Umbilical cord (tissue), 2 donors: ENCODE results near the gene SUPT16H. TPM values are rescaled to one million over a fixed set of nuclear protein-coding genes. Genes with fewer than 3 reads are reported as not detected.
A peak's percentile ranks its signal among the peaks of the same experiment; 100 is the strongest.
"Not testable (repeated sequence)": the region's sequence is repeated elsewhere in the genome, so short reads cannot be mapped to it uniquely, and the experiment has no call there.

Experiments
- DNase-seq: peaks from one replicate; pipeline ENCODE4 v3.0.0-alpha.2; 2015; ENCODE audit warnings: low spot score
- total RNA-seq: library from RNA; depleted of rRNA; stranded (reverse); fragments of >200 nt; gene quantifications from one replicate; pipeline ENCODE4 v1.2.3, GENCODE V29; 2014; ENCODE audit warnings: low replicate concordance; ENCODE audit not compliant: insufficient read depth

Gene SUPT16H
- total RNA-seq, 1 donor from 2014 or later: 59.2 TPM

DNA sequence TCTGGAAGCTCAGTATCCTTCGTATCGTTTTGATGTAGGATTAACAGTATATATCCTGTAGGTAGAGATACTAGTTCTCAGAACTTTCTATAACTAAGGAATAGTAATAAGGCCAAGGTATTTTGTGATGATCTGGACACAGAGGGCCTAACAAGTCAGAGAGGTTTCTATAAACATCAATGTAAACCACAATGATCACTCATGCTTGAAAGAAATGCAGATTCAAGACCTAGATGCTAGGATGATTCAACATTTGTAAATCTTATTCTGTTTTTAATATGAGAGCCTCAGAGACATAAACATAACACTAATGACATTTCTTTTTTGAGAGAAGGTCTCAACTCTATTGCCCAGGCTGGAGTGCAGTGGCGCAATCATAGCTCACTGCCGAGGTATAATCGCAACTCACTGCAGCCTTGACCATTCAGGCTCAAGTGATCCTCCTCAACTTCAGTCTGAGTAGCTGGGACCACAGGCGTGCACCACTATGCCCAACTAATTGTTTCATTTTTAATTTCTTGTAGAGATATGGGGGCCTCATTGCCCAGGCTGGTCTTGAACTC lies 16.2 kb downstream of the SUPT16H start:
- DNase-seq: no peak

DNA sequence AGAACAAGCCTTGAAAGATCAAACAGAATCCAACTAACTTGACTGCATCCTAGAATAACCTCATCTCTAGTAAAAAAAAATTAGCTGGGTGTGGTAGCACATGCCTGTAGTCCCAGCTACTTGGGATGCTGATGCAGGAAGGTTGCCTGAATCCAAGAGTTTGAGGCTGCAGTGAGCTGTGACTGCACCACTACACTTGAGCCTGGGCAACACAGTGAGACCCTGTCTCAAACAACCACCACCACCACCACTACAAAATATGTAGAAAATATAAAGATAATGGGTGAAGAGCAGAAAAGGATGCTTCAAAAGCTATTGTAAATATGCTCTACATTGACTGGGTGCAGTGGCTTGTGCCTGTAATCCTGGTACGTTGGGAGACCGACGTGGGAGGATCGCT lies 27.3 kb downstream of the SUPT16H start:
- no peak for DNase-seq

DNA sequence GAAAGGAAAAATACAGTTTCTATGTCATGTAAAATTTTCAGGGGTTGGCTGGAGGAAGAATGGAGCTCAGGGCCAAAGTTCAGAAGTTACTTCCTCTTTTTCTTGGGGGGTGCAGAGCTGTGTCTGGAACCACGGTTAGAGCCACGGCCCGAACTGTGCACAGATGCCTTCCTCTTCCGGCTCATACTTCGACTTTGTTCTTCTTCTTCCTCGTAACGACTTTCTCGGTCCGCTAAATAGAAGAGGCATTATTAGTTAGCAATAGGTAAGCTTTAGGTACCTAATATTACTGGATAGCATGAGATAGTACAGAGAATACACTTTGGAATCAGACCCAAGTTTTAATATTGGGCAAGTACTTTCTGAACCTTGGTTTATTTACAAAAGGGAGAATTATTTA lies 31.2 kb downstream of the SUPT16H start:
- DNase-seq: peak; percentile 12

DNA sequence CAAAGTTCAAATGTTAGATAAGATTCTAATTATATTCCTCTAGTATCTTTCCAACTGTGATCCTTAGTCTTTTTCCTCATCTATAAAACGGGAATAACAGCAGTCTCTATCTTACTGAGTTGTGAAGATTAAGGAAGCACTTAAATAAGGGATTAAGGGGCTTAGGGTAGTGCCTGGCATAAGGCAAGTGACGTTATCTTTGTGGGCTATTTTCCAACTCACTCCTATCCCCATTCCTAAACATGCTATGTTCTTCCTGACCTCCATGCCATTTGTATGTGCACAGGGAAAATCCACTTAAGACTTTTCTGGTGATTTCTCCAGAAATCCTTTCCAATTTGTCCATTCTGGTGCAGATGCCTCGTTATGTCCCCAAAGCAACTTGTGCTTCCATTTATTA lies 33.3 kb downstream of the SUPT16H start:
- peak; percentile 61 for DNase-seq

DNA sequence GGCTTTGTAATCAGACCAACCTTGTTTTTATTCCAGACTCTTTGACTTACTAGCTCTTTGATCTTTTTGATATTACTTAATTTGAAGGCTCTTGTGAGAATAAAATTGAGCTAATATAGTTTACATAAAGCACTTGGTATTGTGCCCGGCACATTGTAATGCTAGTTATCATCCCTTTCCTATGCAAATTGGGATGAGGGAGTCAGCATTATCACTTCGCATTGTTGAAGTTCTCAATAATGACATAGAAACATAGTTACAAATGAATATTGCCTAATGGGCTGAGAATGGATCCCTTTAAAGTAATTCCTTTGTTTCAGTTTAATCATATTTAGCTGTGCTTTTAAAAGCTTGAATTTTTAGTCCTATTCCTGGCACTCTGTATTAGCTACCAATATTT lies 36.6 kb downstream of the SUPT16H start:
- DNase-seq: no peak

DNA sequence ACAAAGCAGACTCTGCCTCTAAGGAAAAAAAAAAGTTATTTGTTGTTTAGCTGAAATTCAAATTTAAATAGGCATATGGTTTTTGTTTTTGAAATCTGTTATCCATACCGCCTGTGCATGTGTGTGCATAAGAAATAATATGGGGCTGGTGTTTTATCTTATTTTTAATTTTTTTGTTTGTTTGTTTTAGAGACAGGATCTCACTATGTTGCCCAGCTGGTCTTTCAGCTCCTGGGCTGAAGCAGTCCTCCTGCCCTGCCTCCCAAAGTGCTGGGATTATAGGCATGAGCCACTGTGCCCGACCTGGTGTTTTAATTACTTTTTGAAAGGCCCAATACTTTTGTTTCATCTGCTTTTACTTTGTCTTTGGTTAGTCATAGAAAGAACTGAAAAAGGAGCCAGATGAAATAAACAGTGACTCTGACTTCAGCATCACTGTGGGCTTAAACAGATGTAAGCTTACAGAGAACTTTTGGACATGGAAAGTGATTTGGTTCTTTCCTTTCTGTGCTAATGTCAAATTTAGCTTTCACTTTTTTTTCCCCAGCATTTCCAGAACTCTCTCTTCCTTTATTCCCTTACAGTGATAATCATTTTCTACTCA lies 37.2 kb downstream of the SUPT16H start:
- DNase-seq: peak; percentile 12

DNA sequence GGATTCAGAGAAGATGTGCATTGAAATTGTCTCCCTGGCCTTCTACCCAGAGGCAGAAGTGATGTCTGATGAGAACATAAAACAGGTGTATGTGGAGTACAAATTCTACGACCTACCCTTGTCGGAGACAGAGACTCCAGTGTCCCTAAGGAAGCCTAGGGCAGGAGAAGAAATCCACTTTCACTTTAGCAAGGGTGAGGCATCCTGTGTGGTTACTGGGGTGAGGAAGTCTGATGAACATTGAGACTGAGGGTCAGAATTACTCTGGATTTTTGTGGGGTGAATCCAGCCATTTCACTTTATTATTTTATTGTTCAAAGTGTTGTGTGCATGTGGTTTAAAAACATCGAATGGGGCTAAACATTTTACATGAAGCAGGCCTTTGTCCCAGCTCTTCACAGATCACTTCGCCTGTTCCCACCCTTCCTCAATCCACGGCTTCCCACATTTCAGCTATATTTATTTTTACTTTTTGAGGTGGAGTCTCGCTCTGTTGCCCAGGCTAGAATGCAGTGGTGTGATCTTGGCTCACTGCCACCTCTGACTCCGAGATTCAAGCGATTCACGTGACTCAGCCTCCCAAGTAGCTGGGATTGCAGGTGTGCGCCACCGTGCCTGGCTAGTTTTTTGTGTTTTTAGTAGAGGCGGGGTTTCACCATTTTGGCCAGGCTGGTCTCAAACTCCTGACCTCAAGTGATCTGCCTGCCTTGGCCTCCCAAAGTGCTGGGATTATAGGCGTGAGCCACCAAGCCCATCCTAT lies 40.6 kb downstream of the SUPT16H start:
- DNase-seq: no peak

DNA sequence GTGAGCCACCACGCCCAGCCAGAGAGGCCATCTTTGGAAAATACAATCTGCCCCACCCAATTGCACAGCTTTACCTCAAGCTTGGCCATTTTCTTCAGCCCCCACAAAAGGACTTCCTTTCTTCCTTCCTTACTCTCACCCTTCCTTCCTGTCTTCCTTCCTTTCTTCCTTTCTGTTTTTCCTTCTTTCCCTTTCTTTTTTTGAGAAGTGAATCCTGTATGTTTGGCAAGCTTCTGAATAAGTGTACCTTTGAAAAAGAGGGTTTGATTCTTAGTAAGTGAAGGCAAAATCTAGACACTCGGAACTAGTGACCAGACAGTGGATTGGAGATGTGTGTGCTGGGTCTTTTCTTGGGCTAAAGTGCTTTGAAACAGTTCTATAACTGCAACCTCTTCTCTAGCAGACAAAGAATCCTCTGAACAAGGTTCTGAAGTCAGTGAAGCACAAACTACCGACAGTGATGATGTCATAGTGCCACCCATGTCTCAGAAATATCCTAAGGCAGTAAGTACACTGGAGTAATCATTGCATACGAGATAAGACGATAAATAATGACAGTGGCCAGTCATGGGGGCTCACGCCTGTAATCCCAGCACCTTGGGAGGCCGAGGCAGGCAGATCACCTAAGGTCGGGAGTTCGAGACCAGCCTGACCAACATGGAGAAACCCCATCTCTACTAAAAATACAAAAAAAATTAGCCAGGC lies 49.5 kb downstream of the SUPT16H start:
- DNase-seq: no peak

DNA sequence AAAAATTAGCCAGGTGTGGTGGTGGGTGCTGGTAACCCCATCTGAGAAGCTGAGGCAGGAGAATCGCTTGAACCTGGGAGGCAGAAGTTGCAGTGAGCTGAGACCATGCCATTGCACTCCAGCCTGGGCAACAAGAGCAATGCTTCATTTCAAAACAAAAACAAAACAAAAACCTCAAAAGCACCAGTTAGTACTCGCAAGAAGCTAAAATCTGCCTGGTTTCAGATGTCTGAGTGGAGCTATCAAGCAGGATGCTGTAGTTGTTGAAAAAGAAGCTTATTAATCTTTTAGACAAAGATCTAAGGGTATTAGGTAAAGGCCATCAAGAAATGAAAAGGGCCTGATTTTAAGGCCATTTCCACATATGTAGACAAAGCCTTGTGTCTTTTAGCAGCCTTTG lies 50.9 kb downstream of the SUPT16H start:
- DNase-seq: no peak

DNA sequence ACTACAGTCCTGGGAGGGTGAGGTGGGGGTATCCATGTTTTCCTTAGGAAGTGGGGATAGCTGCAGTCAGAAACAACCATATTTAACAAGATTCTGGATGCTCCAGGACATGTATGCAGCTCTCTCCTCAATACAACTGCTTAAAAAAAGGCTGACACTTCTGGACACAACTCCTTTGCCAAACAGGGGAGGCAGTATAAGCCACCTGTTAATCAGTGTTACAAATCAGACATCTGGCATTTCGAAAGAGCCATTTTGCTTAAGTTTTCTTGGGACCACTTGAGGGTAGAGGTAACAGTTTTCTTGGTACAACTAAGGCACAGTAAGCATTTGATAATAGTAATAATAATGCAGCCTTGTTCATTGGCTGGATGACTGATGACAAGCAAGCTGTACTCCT lies 56.8 kb downstream of the SUPT16H start:
- DNase-seq: no peak

DNA sequence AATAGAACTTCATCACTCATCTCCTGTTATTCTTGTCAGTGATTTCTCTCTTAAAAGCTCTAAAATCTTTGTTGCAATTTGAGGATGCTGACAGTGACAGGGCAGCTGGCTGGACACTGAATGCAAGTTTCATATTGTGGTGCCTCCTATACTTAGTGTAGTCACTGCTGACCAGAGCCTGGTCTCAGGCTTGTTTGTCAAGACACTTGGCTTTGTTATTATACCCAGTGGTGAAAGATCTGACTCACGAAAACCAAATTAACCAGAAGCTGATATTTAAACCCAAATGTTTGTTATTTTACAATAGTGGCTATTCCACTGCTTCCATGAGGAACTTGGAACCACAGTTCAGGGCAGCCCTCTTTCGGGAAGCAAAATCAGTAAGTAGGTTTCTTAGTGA lies 61.1 kb downstream of the SUPT16H start:
- no peak for DNase-seq

DNA sequence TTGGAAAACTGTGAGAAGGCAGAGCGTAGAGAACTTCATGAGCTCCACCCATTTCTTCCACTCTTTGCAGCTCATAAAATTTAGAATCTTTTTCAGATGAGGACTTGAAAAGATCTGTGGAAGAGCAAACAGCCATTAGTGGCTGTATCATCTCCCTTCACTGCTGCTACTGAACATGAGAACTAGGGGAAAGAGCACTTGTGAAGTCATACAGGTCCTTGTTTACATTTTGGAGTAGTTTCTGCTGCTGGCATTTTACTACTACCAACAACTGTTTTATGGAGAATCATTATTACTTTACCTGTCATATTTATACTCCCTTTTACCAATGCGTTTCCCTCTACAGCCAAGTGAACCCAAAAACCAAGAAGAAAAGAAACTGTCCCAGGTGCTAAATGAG lies 62.9 kb downstream of the SUPT16H start:
- no peak for DNase-seq

DNA sequence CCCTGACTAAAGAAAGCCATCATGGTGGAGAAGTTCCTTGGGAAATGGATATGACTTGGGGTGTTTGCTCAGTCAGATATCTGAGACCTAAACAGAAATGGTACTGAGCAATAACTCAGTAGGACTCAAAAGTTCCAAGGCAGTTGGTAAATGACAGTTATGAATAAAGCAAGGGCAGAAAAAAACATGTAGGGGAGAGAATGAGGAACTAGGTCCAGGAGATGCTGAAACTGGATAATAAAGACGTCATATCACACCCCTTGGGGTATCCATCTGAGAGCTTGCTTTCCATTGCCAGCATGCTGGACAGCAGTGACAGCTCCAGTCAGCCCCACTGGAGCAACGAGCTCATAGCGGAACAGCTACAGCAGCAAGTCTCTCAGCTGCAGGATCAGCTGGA lies 66.4 kb downstream of the SUPT16H start:
- DNase-seq: no peak

DNA sequence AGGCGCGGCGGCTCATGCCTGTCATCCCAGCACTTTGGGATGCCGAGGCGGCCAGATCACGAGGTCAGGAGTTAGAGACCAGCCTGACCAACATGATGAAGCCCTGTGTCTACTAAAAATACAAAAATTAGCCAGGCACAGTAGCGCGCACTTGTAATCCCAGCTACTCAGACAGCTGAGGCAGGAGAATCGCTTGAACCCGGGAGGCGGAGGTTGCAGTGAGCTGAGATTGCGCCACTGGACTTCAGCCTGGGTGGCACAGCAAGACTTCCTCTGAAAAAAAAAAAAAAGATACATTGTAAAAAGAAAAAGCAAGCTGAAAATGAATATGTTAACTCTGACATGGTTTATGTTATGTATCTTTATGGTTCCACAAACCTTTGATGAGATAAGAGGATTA lies 70.3 kb downstream of the SUPT16H start:
- no peak for DNase-seq

DNA sequence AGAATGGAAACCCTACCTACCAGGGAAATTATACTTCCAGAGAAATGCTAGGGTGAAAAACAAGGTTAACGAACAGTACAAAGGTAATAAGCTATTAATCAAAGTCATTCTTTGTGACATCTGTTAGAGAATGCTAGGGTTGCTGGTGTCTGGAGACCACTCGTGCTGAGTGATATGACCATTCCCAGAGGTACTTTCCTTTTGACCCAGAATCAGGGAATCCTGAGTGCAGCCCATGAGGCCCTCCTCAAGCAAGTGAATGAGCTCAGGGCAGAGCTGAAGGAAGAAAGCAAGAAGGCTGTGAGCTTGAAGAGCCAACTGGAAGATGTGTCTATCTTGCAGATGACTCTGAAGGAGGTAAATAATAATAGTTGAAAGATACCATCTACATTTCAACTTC lies 72.2 kb downstream of the SUPT16H start:
- DNase-seq: no peak

DNA sequence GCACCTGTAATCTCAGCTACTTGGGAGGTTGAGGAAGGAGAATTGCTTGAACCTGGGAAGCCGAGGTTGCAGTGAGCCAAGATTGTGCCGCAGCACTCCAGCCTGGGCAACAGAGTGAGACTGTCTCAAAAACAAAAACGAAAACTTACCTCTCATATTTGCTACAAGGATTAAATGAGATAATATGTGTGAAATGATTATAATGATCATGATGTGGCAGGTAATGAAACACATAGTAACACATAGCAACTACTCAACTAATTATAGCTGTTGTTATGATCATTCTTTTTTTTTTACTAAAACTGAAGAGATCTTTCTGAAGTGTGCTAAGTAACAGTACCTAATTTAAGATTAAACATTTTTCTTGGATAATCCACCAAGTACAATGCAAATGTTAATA lies 73.9 kb downstream of the SUPT16H start:
- DNase-seq: no peak

DNA sequence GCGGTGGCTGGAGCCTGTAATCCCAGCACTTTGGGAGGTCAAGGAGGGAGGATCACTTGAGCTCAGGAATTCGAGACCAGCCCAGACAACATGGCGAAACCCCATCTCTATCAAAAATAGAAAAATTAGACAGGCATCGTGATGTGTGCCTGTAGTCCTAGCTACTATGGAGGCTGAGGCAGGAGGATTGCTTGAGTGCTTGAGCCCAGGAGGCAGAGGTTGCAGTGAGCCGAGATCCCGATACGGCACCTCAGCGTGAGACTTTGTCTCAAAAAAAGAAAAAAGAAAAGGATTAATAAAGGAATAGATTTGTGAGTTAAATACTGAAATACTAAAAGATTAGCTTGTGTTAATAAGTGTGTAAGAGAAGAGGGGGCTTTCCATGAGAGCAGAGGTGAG lies 74.6 kb downstream of the SUPT16H start:
- DNase-seq: no peak

DNA sequence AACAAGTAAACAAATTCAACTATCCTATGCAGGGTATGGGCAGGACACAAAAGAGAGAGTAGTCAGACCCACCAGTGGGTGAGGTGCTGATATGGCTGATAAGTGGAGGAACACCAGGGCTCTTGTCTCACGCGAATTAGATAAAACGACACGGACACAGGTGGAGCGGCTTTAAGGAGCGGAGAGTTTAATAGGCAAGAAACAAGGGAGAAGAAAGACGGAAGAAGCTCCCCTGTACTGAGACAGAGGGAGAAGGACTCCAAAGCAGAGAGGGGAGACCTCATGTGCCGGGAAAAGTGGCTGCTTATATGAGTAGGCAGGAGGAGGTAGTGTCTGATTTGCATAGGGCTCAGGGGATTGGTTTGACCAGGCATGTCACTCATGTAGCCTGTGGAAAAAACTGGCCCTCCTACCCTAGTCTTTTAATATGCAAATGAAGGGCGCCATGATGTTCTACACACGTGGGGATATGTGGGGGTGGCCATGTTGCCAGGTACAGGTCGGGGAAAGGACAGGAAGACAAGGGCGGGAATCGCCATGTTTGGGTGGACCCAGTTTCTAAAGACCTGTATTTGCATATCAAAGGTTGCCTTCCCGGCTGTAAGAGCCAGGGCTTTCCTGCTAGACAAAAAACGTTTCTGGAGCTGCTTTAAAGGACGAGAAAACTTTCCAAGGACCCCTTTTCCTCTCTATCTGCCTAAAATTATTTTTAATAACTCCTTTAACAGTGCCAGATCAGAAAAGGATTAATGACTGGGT lies 75.2 kb downstream of the SUPT16H start:
- DNase-seq: peak; percentile 89

DNA sequence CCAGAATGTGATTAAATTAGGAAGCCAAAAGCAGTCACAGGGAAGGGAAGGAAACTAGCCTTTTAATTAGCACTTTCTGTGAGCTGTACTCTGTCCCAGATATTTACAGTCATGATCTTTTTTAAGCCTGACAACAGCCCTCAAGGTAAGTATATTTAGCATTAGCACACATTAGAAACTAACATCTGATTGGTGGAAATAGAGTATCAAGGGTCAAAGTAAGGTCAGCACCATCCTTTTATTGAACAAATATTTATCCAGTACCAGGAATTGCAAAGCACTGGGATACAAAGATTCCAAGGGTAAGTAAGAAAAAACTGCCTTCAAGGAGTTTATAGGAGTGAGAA lies 75.7 kb downstream of the SUPT16H start:
- no peak for DNase-seq

DNA sequence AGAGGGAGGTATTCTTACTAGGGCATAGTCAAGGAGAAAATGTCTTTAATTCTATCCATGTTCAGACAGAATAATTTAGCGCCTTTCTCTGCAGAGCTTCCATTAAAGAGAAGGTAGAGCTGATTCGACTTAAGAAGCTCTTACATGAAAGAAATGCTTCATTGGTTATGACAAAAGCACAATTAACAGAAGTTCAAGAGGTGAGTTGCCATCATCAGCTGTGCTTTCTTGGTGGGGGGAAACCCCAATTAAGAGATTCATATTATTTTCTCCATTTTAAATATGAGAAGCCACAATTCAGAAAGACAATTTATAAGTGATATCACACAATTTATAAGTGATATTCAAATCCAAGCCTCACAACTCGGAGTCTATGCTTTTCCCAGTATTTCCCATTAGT lies 76.2 kb downstream of the SUPT16H start:
- no peak for DNase-seq

DNA sequence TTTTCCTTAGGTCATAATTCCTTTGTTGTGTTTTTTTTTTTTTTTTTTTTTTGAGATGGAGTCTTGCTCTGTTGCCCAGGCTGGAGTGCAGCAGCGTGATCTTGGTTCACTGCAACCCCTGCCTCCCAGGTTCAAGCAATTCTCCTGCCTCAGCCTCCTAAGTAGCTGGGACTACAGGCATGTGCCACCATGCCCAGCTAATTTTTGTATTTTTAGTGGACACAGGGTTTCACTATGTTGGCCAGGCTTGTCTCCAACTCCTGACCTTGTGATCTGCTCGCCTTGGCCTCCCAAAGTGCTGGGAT lies 81.0 kb downstream of the SUPT16H start:
- DNase-seq: not testable (repeated sequence)
